HL-60/S4 treated with retinoic acid at 250 ng/mL for 4 days and 3 days (cell line): Measurements from ENCODE around the gene CHN2.

Experiments used
- in situ Hi-C: fragments of 300-500 bp; cut with MboI; formaldehyde crosslinking; loops from 2 replicates; pipeline ENCODE4 v1.7.0; 2022; ENCODE audit warnings: low sequenced_read_pairs

The CHN2 gene

DNA sequence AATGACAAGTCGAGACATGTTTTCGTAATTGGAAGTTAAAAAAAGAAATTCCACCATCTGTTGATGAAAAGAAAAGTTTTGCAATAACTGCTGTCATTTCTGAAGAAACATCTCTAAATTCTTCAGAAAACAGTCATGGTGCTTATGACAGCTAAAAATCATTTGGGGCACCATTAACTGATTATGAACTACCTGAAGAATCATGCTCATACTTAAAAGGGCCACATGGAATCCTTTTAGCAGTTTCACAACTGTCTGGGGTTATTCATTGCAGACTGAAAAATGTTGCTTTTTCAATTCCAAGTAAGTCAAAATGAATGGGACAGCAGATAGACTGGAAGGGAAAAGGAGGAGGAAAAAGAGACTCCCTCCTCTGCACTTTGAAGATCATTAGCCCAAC is 134.2 kb downstream of the CHN2 start:
- in situ Hi-C loops: no loop called here

DNA sequence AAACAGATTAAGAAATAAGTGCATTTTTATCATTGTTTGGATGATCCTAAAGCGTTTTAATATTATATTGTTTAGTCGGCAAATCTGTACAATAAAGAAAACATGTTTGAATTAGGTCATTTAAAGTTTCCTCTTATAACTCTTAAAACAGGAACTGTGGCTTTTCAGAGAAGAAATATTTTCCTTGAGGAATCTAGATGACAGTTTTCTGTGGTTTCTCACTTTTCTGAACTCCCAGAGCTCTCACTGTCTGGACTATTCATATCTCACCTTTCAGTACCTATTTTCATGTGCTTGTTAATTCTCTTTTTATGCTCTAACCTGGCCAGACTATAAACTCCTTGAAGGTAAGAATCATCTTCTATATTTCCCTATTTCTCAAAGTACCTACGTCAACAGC is 135.1 kb downstream of the CHN2 start:
- in situ Hi-C loops: no loop called here

DNA sequence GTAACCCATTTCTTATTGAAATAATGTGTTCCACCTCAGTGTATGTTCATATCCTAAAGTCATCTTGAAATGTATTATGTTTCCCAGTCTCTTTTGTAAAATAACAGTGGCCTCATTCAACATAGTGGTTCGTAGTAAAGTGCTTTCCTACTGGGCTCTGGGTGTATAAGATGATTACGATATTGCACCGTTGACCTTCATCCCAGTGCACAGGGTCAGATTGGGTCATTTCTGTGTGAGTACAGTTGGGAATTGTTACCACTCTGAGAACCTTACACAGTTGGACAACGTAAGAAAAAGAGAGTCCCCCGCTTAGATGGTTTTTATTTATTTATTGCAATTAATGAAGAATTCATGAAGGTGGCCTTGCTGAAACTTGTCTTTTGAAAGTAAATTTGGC is 135.6 kb downstream of the CHN2 start:
- in situ Hi-C loops: no loop called here

DNA sequence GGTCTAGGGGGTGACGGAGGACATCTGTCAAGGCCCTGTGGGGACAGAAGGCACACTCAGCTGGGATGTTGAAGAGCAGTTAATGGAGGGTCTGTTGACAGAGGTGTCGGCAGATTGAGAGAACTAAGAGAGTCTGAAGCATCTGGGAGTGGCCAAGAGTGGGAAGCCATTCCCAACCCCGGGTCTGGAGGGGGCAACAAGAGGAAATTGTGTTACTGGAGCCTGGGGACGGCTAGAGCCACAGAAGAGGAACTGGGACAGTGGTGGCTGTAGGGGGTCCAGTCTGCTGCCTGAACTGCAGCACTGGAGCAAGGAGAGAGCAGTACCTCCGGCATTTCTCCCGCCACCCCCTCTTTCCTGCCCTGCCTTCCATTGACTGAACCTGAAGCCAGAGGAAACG is 136.6 kb downstream of the CHN2 start:
- in situ Hi-C loops: no loop called here

DNA sequence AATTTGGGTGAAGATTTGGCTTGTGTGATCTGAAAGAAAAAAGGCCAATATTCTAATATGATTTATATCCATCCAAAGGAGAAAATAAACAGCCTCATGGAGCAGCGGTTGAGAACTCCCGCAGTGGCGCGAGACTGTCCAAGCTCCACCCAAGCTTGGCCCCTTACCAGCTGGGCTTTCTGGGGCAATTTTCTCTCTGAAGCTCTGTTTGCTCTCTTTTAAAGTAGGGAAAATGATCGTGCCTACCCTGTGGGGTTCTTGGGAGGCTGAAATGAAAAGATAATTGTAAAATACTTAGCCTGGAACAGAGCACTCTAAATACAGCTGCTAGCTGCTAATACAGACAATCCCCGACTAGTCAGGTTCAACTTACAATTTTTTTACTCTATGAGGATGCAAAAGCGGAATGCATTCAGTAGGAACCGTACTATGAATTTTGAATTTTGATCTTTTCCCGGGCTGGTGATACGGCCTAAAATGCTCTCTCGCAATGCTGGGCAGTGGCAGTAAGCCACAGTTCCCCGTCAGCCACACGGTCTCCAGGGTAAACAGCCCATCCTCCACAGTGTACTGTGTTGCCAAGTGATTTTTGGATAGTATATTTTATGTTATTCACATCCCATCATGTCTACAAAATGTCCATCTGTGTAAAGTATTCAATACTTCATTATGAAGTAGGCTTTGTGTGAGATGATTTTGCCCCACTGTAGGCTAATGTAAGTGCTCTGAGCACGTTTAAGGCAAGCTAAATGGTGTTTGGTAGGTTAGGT is 137.7 kb downstream of the CHN2 start:
- in situ Hi-C loops: no loop called here

DNA sequence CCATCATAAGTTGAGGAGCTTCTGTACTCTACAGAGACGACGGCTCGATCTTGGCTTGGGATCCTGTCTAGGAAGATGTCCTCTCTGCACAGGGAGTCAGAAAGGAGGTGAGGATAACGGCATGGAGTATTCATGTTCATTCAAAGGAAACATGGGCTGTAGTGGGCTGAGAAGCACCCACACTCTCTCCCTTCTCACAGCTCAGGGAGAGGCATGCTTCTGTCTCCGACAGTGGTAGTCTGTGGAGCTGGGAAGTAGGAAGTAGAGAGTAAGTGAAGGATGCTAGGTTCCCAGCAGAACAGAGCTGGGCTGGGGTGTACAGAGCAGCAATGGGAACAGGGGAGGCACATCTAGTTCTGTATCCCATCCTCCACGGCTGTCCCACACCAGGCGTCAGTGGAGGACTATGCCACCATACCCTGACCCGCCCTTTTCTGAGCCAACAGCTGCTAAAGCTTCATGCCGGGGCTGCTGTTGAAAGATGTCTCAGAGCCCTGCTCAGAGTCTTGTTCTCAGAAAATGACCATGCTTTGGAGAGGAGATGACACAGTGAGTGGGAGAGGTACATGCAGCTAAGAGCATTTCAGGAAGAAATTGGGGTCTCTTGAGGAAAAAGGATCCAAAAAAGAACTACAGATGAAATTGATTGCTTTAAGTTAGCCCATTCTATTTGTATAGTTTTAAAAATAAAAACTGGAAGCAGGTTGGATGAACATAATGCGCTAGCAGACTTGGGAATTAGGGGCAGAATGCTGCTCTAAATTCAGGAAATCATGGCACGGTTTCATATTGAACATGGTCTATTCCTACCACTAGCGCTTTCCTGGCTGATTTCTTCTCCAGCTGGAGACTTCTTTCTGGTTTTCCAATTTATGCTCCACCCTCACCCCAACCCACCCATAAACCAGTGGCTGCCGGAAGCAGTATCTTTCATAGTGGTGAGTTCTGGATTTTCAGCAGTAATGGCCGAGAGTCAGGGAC is 138.6 kb downstream of the CHN2 start:
- in situ Hi-C loops: no loop called here

DNA sequence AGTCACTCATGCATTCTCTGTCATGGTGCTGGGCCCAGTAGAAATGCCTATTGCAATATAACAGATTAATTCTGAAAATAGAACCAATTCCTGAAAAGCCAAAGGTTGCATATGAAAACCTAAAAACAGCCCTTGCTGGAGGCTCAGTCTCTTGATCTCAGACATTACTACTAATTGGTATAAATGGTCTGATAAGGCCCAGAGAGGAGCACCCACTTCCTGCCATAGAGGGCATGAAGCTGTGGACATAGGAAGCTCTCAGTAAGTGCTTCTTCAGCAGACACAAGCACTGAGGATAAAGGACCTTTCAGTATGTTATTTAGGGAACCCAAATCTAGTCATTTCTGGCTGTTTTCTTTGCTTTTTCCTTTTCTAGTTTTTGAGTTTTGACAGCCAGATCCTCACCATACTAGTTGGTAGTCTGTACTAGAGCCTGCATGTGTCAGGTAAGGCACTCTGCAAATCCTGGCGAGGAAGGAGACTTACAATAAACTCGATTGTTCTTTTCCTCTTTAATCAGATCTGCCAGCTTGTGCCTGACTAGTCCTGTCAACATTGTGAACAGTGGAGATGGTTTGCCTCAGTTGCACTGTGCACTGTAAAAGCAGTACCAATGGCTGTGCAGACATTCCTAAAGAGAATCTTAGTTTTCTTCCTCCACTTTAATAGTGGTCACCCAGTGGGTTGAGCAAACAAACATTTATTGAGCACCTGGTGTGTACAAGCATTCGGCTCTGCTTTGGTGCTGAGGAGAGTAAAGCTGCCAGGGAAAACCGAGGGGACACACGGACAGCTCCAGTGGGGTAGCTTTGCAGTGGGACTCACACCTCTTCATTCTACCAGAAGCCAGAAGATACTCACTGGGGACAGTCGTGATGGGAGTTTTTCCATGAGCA is 140.9 kb downstream of the CHN2 start:
- in situ Hi-C loops: no loop called here

DNA sequence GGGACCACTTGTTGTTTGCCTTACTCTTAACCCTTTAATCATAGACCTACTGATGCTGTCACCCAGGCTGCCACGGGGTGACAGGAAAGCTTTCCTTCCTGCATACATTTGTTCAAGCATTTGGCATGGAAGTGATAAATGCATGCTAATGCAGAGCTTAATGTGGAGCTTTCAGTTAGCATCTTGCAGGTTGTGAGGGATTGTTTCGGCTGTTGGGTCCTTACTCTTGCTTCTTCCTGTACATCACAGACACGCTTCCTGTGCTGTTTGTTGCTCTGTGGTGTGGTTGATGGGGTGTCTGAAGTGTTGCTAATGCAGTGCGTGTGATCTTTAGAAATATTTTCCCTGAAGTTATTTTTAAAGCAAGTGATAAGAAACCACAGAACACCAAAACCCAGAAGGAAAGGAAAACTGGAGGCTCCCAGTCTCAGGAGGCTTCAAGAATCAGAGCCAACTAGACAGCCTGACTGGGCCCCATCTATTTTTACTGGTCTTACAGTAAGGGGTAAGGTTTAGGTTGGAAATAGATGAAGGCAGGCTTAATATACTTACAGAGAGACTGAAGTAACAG is 143.1 kb downstream of the CHN2 start:
- in situ Hi-C loops: no loop called here

DNA sequence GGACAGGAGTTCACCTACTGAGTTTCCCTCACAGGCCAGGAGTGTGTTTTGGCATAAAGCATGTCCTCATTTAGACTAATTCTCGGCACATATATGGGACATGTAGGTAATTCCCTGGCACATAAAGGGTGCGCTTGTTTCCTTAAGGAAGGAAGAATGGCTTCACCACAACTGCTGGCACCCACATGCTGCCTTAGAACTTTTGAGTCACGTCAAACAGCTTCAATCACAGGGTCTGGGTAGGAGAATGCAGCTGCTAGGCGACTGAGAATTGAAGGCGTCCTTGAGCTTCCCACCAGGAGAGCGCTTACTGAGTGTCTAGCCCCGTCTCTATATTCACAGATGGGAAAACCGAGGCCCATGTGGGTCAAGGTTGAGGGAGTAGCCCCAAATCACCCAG is 146.1 kb downstream of the CHN2 start:
- in situ Hi-C loops: no loop called here

DNA sequence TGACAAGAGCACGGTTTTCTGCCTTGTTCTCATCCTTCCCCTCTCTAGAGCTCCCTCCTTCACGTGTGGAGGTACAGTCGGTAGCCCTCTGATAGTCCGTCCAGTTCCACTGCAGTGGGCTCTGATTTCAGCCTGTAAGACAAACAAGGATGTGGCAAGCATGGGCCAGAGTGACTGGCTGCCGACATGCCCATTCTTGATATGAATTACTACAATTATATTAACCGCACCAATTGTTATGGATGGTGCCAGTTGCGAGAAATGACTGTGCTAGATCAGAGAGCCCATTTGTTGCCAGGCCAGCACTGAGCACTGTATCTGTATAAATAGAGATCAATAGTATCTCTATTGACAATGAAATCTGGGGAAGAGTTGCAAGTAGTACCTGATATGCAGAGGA is 146.6 kb downstream of the CHN2 start:
- in situ Hi-C loops: no loop called here

DNA sequence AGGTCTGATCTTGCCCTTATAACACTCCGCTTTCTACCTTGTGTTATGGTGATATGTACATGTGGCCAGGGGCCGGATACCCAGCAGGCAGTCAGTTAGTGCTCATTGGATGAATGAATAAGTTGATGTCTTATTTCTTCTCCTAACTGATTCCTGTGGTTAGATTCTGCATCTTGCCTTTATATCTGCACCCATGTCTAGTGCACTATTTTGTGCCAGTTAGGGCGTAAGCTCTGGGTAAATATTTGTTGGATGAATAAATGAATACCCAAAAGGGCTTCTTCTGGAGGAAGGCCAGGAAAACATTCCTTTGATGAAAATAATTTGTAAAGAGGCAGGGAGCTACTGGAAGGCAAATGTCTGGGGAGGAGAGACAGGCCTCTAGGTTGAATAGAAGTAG is 148.2 kb downstream of the CHN2 start:
- in situ Hi-C loops: no loop called here

DNA sequence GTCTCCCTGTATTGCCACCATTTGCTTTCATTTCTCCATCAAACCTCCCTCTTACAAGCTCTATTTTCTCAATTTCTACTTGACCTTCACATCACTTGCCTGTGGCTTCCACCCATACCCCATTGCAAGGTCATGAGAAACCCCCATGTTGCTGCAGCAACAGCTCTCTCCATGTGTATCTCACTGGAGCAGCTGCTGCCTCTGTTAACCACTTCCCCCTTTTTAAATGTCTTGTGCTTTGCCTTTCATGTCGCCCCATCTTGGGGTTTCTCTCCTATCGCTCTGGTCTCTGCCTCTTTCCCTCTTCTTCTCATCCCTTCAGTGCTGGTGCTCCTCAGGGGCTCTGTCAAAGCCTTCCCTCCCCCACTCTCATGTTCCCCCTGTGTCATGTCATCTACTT is 148.8 kb downstream of the CHN2 start:
- in situ Hi-C loops: no loop called here

DNA sequence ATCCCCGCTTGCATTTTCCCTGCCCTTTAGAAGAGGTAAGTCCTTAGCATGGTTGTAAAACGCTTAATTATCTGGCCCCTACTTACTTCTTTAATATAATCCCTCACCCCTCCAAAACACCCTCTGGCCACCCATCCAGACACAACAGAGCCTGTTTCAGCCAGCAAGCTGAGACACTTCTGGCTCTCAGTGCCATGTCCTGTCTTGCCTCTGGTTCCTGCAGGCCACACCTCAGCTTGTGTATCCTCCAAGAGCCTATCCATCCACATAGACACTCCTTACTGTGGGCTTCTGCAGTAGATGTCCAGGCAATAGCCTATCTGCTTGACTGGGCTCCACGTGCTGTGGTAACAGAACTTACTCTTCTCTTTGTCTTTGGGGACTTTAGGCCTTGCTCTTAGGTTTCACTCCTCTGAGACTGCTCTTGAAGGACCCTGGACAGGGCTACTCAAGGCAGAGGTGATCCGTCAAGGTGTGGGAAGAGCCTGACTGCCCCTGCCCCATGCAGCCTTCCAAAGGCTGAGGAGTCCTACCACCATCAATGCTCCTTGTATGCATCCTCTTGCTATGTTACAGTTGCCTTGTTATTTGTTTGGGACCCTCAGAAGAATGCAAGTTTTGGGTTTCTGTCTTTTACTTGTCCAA is 149.9 kb downstream of the CHN2 start:
- in situ Hi-C loops: no loop called here

DNA sequence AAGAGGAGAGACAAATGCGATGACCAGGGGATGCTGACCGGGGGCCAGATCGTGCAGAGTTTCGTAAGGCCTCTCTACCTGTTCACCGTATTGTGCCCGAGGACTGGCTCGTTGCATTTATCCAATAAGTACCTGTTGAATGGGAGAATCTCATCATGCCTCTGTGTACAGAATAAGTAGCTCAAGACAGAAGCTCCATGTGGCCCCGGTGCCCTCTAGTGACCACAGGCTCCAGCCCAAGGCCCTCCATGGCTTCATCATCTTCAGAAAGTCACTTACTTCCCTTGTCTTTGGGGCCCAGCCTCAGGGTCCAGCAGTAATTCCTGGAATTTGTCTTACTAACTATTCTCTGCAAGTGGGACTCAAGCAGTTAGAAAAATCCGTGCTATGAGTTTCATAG is 151.0 kb downstream of the CHN2 start:
- in situ Hi-C loops: no loop called here

DNA sequence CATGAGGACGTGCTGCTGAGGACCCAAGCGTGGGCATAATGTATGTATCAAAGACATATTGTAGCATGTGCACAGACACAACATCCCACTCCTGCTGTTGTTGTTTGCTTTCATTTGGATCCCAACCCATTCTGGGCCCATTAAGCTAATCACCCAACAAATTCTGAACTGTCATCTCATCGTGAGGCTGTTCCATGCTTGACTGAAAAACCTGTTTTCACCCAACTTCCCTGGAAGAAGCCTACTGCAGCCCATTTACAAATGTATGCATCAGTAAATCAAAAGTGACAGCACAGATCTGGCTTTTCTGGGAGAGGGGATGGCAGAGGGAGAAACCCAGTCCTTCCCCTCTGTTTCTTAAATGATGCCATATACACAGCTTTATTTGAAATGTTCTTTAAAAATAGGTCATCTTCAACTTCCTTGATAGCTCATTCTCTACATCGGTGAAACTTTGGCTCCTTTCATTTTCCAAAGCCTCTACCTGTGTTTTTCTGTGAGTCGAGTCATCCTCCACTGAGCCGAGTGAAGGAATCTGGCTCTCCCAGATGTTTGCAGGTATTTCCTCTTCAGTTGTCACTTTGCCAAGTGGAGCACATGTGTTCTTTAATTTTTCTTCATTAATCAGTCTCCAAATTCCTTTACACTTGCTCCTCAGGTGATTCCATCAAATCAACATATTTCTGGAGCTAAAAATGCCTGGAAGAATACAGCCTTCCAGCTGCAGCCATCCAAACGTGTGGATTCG is 151.8 kb downstream of the CHN2 start:
- in situ Hi-C loops: no loop called here

DNA sequence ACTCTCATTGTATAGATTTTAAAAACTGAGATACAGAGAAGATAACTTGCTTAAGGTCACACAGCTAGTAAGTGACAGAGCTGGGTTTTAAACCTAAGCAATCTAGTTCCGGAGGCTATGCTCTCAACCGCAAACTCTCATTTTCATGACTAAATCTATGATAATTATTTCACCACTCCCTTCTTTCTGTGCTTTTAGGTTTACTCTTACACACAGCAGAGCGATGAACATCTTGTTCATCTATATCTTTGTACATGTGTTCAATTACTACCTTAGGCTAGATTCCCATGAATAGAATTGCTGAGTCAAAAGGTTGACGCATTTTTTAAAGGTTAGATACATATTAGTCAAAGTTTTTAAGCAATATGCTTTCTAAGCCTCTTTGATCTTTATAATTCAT is 154.8 kb downstream of the CHN2 start:
- in situ Hi-C loops: no loop called here

DNA sequence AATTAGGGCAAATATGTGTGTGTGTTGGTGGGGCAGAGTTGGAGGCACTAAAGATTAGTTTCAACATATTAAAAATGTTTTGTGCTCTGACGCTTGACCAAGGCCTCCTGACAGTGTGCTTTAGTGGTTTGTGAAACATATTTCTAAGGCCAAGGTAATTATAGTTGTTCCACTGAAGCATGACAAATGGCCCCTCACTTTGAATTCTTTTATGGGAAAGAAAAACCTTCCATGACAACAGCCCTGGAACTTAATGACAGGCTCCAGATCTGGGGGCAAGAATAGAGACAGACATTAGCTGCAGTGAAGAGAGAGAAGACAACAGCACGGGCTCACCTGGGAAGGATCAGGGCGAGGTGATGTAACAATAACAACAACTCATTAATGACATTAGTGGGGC is 155.8 kb downstream of the CHN2 start:
- in situ Hi-C loops: no loop called here

DNA sequence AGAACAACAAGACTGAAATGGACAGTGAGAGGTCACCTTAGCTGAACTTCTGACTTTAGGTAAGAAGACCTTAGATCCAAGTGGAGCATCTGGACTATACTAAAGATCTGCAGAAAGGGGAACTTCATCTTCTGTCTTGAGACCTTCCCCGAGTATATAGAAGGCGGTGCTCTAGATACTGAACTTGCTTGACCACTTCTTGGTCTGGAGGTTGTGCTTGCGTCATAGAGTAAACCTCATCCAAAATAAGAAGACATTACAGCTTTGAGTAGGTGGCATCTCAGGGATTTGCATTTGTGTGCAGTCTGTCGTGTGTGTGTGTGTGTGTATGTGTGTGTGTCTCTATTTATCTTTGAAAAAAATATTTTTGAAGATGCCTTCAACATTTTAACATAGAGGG is 157.5 kb downstream of the CHN2 start:
- in situ Hi-C loops: no loop called here

DNA sequence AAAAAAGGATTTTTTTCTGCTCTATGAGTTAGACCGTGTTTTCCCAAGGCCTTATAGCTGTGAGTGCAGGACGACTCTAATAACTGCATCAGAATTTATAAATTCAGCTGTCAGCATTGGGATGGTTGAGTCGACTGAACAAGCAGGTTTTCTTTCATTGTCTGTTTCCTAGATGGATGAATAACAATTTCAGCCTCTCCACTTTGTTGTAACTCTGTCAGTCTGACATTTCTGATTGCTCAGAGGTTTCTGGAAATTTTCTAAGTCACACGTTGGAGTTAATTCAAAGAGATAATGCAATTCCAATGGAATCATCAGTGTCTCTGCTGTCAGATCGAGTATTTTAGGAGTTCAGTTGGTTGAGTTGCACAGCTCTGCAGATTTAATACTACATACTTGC is 159.2 kb downstream of the CHN2 start:
- in situ Hi-C loops: no loop called here

DNA sequence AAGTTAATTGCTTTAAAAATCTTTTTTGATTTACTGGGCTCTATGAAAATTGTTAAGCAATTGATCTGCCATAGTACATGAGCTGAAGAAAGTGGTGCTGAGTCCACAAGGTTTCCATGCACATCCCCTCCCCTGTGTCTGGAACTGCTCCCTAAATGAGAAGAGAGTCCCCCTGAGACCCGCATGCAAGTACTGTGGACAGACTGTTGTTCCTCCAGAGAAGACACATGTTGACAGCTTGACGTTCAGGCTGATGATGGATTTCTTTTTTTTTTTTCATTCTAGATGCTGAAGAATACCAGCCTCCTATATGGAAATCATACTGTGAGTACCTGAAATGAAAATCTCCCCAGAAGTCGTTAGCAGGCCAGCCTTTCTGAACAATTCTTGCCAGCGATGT is 159.8 kb downstream of the CHN2 start:
- in situ Hi-C loops: no loop called here
